Skeletal muscle cell (primary cell): ENCODE measurements around the gene CYP17A1.
"Not testable (repeated sequence)": the region's sequence is repeated elsewhere in the genome, so short reads cannot be mapped to it uniquely, and the experiment has no call there.

Source experiments
- DNase-seq: peaks from one replicate; pipeline ENCODE4 v3.0.0-alpha.2; 2010; ENCODE audit warnings: low read depth
- H3K4me3 ChIP-seq: 2 replicates; pipeline ENCODE4 v1.5.1; 2011; ENCODE audit warnings: low read depth, mild to moderate bottlenecking, control low read depth, low read length, moderate library complexity

Gene CYP17A1

DNA sequence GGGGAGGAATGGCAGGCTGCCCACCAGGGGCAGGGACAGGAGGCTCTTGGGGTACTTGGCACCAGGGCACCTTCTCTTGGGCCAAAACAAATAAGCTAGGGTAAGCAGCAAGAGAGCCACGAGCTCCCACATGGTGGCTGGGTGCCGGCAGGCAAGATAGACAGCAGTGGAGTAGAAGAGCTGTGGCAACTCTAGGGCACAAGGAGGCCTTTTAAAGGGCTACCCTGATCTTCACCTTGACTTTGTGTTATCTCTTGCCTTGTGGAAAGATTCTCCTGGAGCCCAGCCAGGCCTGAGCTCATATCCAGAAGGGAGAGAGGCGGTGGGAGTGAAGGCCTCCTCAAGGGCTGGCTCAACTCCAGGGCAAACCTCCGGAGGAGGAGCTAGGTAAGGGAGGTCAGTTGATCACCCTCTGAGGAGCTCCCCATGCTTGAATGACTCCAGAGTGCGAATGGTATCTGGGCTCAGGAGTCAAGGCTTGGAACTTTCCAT is at the start of gene CYP17A1:
Gene CYP17A1 (minus strand): TSS at position 184 of the 492 bp plus-strand sequence. CDS start 52 bp downstream, at position 132.
- H3K4me3 ChIP-seq: no peak within 1 kb of the TSS
- DNase-seq: no peak

DNA sequence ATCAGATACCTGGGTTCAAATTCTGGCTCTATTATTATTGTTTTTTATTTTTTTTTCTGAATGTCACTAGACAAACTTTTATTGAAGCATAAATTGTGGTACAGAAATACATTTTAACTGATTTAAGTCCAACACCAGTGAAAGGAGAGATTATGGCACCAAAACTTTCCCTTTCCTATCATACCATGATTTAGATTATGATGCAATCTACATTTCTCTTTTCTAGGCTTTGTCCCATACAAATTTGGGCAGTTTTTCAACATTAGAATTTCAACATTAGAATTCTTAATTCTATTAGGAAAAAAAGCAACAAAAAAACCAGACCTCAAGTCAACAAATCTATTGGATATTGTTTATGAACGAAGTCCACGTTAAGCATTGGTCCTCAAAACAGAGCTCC is 43.0 kb upstream of the CYP17A1 start:
- no peak for DNase-seq
- no peak overlapping the region for H3K4me3 ChIP-seq

DNA sequence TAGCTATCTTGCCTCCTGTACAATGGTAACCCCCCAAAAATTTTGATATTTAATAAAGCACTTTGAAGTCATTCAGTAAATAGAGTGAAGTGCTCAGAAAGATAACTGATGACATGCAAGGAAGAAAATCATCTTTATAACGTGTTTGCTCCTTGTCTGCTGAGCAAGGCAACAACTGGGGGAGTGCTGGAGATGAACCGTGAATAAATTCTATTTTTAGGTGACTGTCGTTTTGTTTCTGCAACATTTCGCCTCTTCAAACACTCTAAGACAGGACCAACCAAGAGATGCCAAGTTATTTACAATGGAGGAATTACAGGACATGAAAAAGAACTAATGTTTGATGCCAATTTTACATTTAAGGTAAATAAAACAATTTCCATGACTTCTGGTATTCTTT is 41.4 kb upstream of the CYP17A1 start:
- DNase-seq: no peak
- no peak overlapping the region for H3K4me3 ChIP-seq

GRCh38 chr10:102876747-102877153 is 39.5 kb upstream of the CYP17A1 start:
- no peak overlapping the region for H3K4me3 ChIP-seq
- no peak for DNase-seq

GRCh38 chr10:102872163-102872562 is 35.0 kb upstream of the CYP17A1 start:
- no peak for DNase-seq

DNA sequence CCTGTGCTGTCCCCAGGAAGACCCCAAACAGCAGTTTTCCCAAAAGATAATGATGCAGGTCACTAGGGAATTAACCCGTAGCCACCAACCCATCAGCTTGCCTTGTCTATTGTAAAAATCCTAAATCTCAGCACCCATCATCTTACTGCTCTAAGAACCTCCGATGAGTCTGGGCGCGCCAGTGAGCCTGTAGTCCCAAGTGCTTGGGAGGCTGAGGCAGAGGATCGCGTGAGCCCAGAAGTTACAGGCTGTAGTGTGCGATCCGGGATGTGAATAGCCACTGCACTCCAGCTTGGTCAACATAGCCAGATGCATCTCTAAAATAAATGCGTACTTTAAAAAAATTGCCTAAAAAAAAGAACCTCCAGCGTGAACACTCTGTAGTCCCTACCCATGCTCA is 33.0 kb upstream of the CYP17A1 start:
- H3K4me3 ChIP-seq: peak overlapping the region; percentile 52
- no peak for DNase-seq

More at GRCh38 chr10:102872163-102872562, 35.0 kb upstream of the CYP17A1 start:
- H3K4me3 ChIP-seq: no peak overlapping the region

DNA sequence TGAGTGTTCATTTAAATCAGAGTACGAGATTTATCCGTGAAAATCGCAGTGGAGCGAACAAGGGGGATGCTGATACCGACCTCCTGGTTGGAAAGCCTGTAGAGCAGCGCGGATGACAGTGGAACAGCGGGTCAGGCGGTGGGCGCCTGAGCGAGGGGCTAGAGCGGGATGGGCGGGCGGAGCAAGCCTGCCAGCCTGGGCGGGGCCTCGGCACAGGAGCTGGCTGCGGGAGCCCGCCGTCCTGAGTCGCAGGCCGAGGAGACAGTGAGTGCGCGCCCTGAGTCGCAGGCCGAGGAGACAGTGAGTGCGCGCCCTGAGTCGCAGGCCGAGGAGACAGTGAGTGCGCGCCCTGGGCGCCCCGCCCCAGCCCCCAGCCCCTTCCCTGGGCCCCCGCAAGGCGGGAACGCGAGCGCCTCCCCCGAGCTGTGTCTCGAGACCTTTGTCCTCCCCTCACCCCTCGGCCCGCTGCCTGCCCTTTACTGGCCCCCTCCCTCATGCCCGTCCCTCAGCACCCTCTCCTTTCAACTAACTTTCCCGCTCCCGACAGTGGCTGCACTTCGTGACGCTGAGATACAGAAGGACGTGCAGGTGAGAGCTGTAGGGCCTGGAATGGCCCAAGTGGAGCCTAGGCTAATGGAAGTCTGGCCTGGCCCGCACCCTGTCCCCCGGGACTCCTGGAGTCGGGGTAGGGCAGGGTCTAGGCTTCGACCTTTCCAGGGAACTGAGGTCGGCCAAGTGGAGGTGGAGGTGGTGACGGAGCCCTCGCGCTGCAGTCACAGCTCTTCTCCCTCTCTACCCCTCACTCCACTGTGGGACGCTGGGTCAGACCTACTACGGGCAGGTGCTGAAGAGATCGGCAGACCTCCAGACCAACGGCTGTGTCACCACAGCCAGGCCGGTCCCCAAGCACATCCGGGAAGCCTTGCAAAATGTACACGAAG is 32.3 kb upstream of the CYP17A1 start, which contains the start of gene AS3MT:
Gene AS3MT (plus strand): TSS at position 213 of the 941 bp plus-strand sequence. CDS start 123 bp downstream, at position 336.
- H3K4me3 ChIP-seq: peak within 1 kb of the TSS; percentile 52

GRCh38 chr10:102868911-102869257 is 31.7 kb upstream of the CYP17A1 start:
- no peak for DNase-seq
- H3K4me3 ChIP-seq: peak overlapping the region; percentile 52

More for the DNA sequence above, 32.3 kb upstream of the CYP17A1 start, which contains the start of gene AS3MT:
- no peak for DNase-seq

- DNase-seq: no peak
Observed at GRCh38 chr10:102865620-102866019, 28.4 kb upstream of the CYP17A1 start.

DNA sequence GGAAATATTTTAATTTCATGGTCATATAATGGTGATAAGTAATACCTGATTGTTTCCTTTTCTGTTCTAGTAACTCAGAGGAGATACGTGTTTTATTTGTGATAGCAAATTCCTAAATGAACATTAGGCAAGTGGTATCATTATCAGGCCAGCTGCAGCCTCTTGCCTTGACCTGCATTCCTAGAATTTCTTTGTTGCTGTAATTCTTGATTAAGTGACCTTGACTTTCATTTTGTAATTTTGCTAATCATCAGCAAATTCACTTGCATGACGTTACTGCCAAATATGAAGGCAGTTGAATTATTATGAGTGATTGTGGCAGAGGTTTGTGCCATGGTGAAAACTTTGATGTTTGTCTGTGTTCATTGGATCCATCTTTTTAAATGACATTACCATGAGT is 26.4 kb upstream of the CYP17A1 start:
- DNase-seq: no peak
- H3K4me3 ChIP-seq: no peak overlapping the region

More at GRCh38 chr10:102865620-102866019, 28.4 kb upstream of the CYP17A1 start:
- no peak overlapping the region for H3K4me3 ChIP-seq

- H3K4me3 ChIP-seq: no peak overlapping the region
- DNase-seq: no peak
Observed at GRCh38 chr10:102859911-102860310, 22.7 kb upstream of the CYP17A1 start.

GRCh38 chr10:102856758-102857424 is 19.7 kb upstream of the CYP17A1 start:
- no peak overlapping the region for H3K4me3 ChIP-seq
- no peak for DNase-seq

DNA sequence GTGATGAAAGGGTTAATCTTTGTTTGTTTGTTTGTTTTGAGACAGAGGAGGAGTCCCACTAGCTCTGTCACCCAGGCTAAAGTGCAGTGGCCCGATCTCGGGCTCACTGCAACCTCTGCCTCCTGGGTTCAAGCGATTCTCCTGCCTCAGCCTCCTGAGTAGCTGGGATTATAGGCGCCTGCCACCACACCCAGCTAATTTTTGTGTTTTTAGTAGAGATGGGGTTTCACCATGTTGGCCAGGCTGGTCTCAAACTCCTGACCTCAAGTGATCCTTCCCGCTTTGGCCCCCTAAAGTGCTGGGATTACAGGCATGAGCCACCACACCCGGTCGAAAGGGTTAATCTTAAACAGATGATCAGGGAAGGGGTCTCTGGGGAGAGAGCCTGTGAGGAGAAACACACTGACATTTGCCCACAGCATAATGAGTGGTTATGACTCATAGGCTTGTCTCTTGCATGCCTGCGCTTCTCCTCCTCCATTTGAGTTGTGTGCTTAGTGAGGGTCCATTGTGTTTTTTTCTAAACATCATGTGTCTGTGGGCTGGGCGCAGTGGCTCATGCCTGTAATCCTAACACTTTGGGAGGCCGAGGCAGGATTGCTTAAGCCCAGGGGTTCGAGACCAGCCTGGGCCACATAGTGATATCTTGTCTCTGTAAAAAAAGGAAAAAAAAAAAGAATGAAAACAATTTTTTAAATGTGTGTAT is 18.7 kb upstream of the CYP17A1 start:
- DNase-seq: peak; percentile 98
- not testable (repeated sequence) for H3K4me3 ChIP-seq

GRCh38 chr10:102853237-102853636 is 16.0 kb upstream of the CYP17A1 start:
- H3K4me3 ChIP-seq, DNase-seq: not testable (repeated sequence)

DNA sequence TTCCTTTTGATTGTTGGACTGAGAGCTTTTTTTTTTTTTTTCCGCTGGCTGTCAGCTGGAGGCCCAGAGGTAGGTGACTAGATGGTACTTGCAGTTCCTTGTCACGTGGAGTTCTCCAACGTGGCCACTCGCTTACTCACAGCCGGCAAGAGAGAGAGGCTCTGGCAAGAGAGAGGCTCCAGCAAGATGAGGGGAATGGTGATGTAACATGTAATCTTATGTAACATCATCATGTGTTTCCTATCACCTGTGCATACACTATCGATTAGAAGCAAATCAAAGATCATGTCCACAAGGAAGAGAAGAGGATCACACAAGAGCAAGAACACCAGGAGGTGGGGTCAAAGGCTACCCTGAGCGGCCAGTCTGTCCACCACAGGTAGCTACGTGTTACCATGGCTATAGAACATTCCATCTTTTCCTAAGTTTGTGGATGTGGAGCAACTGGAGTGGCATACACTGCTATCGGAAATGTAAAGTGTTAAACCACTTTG is 12.9 kb upstream of the CYP17A1 start:
- DNase-seq: no peak
- H3K4me3 ChIP-seq: no peak overlapping the region

DNA sequence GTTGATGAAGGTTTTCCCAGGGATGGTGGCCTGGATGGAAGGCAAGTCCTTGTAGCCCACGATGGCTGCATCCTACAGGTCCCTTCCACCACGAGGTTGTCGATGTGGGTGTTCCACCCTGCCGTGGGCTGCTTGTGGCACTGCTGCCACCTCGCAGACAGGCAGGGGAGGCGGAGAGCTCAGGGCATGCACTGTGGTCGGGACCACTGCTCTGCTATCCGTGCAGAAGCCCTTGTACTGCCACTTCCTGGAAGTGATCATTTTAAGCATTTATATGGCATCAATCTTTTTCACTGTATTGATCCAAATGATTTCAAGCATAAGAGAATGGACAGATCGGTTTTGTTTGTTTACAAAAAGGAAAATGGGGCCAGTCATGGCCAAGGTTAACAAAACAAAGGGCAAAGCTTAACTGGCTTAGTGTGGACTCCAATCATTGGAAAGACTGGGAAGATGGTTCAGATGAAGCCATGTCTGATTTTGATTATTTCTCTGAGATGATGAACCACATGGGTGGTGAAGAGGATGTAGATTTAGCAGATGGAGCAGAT is 8.2 kb upstream of the CYP17A1 start:
- DNase-seq: no peak
- H3K4me3 ChIP-seq: no peak overlapping the region

DNA sequence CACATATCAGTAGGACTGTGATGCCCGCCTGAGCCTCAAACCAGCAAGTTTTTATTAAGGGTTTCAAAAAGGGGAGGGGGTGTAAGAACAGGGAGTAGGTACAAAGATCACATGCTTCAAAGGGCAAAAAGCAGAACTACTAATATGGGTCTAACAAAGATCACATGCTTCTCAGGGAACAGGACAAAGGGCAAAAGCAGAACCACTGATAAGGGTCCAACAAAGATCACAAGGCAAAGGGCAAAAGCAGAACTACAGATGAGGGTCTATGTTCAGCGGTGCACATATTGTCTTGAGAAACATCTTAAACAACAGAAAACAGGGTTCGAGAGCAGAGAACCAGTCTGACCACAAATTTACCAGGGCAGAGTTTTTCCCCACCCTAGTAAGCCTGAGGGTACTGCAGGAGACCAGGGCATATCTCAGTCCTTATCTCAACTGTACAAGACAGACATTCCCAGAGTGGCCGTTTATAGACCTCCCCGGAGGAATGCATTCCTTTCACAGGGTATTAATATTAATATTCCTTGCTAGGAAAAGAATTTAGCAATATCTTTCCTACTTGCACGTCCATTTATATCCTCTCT is 7.1 kb upstream of the CYP17A1 start:
- not testable (repeated sequence) for H3K4me3 ChIP-seq, DNase-seq

GRCh38 chr10:102843139-102843538 is 5.9 kb upstream of the CYP17A1 start:
- DNase-seq, H3K4me3 ChIP-seq: not testable (repeated sequence)

- no peak for DNase-seq
- H3K4me3 ChIP-seq: no peak overlapping the region
Observed at GRCh38 chr10:102841827-102842345, 4.7 kb upstream of the CYP17A1 start.
